DND-41 (cell line): ENCODE measurements around the gene PLEKHO2.

Experiments
- CTCF ChIP-seq: IDR thresholded peaks from 2 replicates; pipeline ENCODE4 v1.5.1; 2012; ENCODE audit warnings: borderline replicate concordance, low read length, moderate library complexity, mild to moderate bottlenecking; ENCODE audit not compliant: poor library complexity, severe bottlenecking; ENCODE audit errors: extremely low read depth
- EZH2 ChIP-seq: IDR thresholded peaks from 3 replicates; pipeline ENCODE4 v1.6.1; 2012; ENCODE audit warnings: borderline replicate concordance, low read depth, mild to moderate bottlenecking, moderate library complexity, low read length, inconsistent platforms; ENCODE audit not compliant: severe bottlenecking

- TF ChIP-seq CTCF (no peak), EZH2 (no peak)
Observed at GRCh38 chr15:64894395-64895056, 52.8 kb downstream of the PLEKHO2 start.
